Esophagus muscularis mucosa (tissue), 4 donors: ENCODE results near the gene C16orf96. TPM values are rescaled to one million over a fixed set of nuclear protein-coding genes. Genes with fewer than 3 reads are reported as not detected.
A peak's percentile ranks its signal among the peaks of the same experiment; 100 is the strongest.

Experiments
- DNase-seq: peaks from one replicate; pipeline ENCODE4 v3.0.0-alpha.2; 2017; ENCODE audit errors: extremely low spot score
- H3K27ac ChIP-seq, 4 donors: fragments of 200-600 bp; sonication (generic); replicated peaks in 1 of 4; 1 replicate in 3 of 4; 2 replicates in 1 of 4; pipeline ENCODE4 v1.5.1; 2016 to 2019; ENCODE audit warnings: mild to moderate bottlenecking in 1 of 4
- H3K27me3 ChIP-seq, 4 donors: fragments of 200-600 bp; sonication (generic); one replicate each; pipeline versions ENCODE4 v1.5.1 to v1.6.0; 2016 to 2019
- H3K36me3 ChIP-seq, 4 donors: fragments of 200-600 bp; sonication (generic); one replicate each; pipeline ENCODE4 v1.5.1; 2016 to 2019
- H3K4me1 ChIP-seq, 4 donors: fragments of 200-600 bp; sonication (generic); one replicate each; pipeline ENCODE4 v1.5.1; 2016 to 2019
- H3K4me3 ChIP-seq, 4 donors: fragments of 200-600 bp; sonication (generic); 1 replicate in 2 of 4; 2 replicates in 2 of 4; pipeline ENCODE4 v1.5.1; 2016 to 2019; ENCODE audit warnings: mild to moderate bottlenecking in 4 of 4, moderate library complexity in 1 of 4
- H3K9me3 ChIP-seq, 4 donors: fragments of 200-600 bp; sonication (generic); 1 replicate in 3 of 4; 2 replicates in 1 of 4; pipeline ENCODE4 v1.5.1; 2016 to 2019
- CTCF ChIP-seq, 3 experiments: fragments of 200-600 bp in 2 of 3; fragments of 450-650 bp in 1 of 3; sonication (generic) in 2 of 3; IDR thresholded peaks; one replicate each; pipeline ENCODE4 v1.5.1; 2017 to 2019; ENCODE audit warnings: antibody characterized with exemption in 3 of 3, mild to moderate bottlenecking in 2 of 3, moderate library complexity in 1 of 3
- EP300 ChIP-seq: sonication (generic); formaldehyde crosslinking; IDR thresholded peaks from one replicate; pipeline ENCODE4 v1.6.1; 2017; ENCODE audit warnings: antibody characterized with exemption
- POLR2A ChIP-seq: fragments of 450-650 bp; IDR thresholded peaks from one replicate; pipeline ENCODE4 v1.6.1; 2017; ENCODE audit warnings: antibody characterized with exemption, moderate library complexity, mild to moderate bottlenecking, low read depth
- POLR2AphosphoS5 ChIP-seq, 2 donors: sonication (generic); formaldehyde crosslinking; IDR thresholded peaks; one replicate each; pipeline ENCODE4 v1.6.1; 2017; ENCODE audit warnings: antibody characterized with exemption in 2 of 2
- WGBS: methylation state at CpG from one replicate; pipeline ENCODE4 v1.1.5; 2018; 5-methylcytosine and 5-hydroxymethylcytosine counted together
- intact Hi-C: fragments of 100-400 bp; cut with DNase I; formaldehyde crosslinking; loops from one replicate; pipeline ENCODE4 v1.15.1; 2023
- total RNA-seq, 4 donors: library from RNA; depleted of rRNA; stranded (reverse); fragments of >200 nt; gene quantifications; one replicate each; pipeline versions ENCODE4 v1.1.0 to v1.2.1, GENCODE V29; 2016

C16orf96 gene
- total RNA-seq, 4 donors from 2014 or later, result not detected

- Histone ChIP-seq H3K9me3 (peaks cover 0 to 5% (median 0%) of the 10 kb centered on the region in 4 donors), H3K36me3 (peaks cover 0 to 16% (median 9%) of the 10 kb centered on the region in 4 donors), H3K27me3 (no peaks in the 10 kb centered on the region), H3K4me1 (peaks cover 12 to 38% (median 22%) of the 10 kb centered on the region in 4 donors), H3K4me3 (no peak overlapping the region), H3K27ac (peak overlapping the region in 3 of 4 donors; percentile 91 to 94 (median 92))
- intact Hi-C loops, result no loop called here
- DNase-seq, result no peak
- no peak for TF ChIP-seq CTCF (IDR thresholded peaks at IDR 0.05)
- no peak for TF ChIP-seq POLR2A
- no peak for TF ChIP-seq EP300
- TF ChIP-seq POLR2AphosphoS5 (IDR thresholded peaks at IDR 0.05), result no peak
- WGBS, result 91% methylated on average over 15 of the region's 15 CpGs
These were observed 19.6 kb upstream of the C16orf96 start for GRCh38 chr16:4536391-4537106.

GRCh38 chr16:4537376-4538343 lies 18.5 kb upstream of the C16orf96 start:
- intact Hi-C loops, result no loop called here
- H3K36me3 ChIP-seq, result peaks cover 0 to 8% (median 2%) of the 10 kb centered on the region in 4 donors
- H3K27me3 ChIP-seq, result no peaks in the 10 kb centered on the region
- peak overlapping the region; percentile 73 to 95 (median 91) for H3K4me3 ChIP-seq
- DNase-seq, result no peak
- 31% methylated on average over 21 of the region's 75 CpGs for WGBS
- peaks cover 12 to 38% (median 22%) of the 10 kb centered on the region in 4 donors for H3K4me1 ChIP-seq
- H3K9me3 ChIP-seq, result peaks cover 0 to 5% (median 0%) of the 10 kb centered on the region in 4 donors
- TF ChIP-seq EP300 (no peak), CTCF (IDR thresholded peaks at IDR 0.05) (no peak), POLR2A (no peak), POLR2AphosphoS5 (IDR thresholded peaks at IDR 0.05) (no peak)
- peak overlapping the region; percentile 89 to 94 (median 92) for H3K27ac ChIP-seq

- peak within 1 kb of the TSS; percentile 73 to 95 (median 91) for H3K4me3 ChIP-seq
- 31% methylated on average over 10 of the region's 67 CpGs for WGBS
- peak; percentile 100 for DNase-seq
- no peaks in the 10 kb centered on the region for H3K36me3 ChIP-seq
- H3K27ac ChIP-seq, result peak within 1 kb of the TSS; percentile 89 to 94 (median 92)
- H3K27me3 ChIP-seq, result no peaks in the 10 kb centered on the region
- intact Hi-C loops, result no loop called here
- peaks cover 12 to 38% (median 20%) of the 10 kb centered on the region in 4 donors for H3K4me1 ChIP-seq
- TF ChIP-seq CTCF (IDR thresholded peaks at IDR 0.05) (no peak), POLR2AphosphoS5 (IDR thresholded peaks at IDR 0.05) (peak; percentile 94 to 97), POLR2A (peak; percentile 33)
- H3K9me3 ChIP-seq, result peaks cover 0 to 5% (median 0%) of the 10 kb centered on the region in 4 donors
These were observed 17.5 kb upstream of the C16orf96 start, which contains the start of gene CDIP1 for GRCh38 chr16:4538350-4539235. TSS of gene CDIP1 (minus strand) at chr16:4538773. CDS start at chr16:4514130, 24,643 bp downstream.

- Histone ChIP-seq H3K36me3 (no peaks in the 10 kb centered on the region), H3K27ac (no peak overlapping the region), H3K9me3 (peaks cover 0 to 5% (median 0%) of the 10 kb centered on the region in 4 donors), H3K27me3 (no peaks in the 10 kb centered on the region), H3K4me3 (no peak overlapping the region), H3K4me1 (peaks cover 10 to 33% (median 14%) of the 10 kb centered on the region in 4 donors)
- TF ChIP-seq CTCF (IDR thresholded peaks at IDR 0.05) (no peak), EP300 (no peak), POLR2AphosphoS5 (IDR thresholded peaks at IDR 0.05) (no peak), POLR2A (no peak)
- no peak for DNase-seq
- 93% methylated on average over 2 of the region's 2 CpGs for WGBS
- intact Hi-C loops, result no loop called here
These were observed 16.3 kb upstream of the C16orf96 start for GRCh38 chr16:4539716-4540284.
